Kasumi-1 (cell line): ENCODE measurements around the gene VMO1.

Experiments
- DNase-seq, 2 experiments: peaks; one replicate each; lab custom pipeline; 2025; lab: John Stamatoyannopoulos, UW

VMO1 gene

GRCh38 chr17:4800462-4801196 is 14.5 kb upstream of the VMO1 start:
- DNase-seq: no peak

DNA sequence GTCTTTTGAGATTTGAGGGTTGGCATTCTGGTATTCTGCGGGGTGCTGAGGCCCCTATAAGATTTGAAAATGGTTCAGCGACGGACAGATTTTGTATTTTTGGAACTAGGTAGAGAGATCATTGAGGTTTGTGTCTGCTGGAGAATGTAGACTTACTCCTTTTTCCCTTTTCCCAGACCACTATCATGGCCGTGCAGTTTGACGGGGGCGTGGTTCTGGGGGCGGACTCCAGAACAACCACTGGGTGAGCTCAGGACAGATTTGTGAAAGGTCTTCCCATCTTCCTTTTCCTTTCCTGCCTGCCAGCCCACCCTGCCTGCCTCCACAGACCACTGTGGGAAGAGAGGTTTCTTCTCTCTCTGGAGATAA is 10.4 kb upstream of the VMO1 start:
- peak in 1 of 2 experiments; percentile 3 for DNase-seq

- no peak for DNase-seq
Observed at GRCh38 chr17:4795168-4795567, 9.0 kb upstream of the VMO1 start.

DNA sequence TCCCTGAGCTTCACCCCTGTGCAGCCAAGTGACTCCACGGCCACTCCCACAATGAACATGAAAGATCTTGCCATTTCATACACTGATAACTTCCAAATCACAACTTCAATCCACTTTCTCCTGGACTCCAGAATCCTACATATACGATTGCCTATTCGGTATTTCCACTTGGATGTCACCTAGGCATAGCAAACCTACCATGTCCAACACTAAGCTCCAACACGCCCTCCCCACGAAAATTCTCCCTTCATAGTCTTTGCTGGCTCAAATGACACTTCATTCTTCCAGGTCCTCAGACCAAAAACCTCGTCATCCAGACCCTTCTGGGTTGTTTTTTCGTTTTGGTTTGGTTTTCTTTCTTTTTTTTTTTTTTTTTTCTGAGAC is 4.5 kb upstream of the VMO1 start:
- DNase-seq: no peak

DNA sequence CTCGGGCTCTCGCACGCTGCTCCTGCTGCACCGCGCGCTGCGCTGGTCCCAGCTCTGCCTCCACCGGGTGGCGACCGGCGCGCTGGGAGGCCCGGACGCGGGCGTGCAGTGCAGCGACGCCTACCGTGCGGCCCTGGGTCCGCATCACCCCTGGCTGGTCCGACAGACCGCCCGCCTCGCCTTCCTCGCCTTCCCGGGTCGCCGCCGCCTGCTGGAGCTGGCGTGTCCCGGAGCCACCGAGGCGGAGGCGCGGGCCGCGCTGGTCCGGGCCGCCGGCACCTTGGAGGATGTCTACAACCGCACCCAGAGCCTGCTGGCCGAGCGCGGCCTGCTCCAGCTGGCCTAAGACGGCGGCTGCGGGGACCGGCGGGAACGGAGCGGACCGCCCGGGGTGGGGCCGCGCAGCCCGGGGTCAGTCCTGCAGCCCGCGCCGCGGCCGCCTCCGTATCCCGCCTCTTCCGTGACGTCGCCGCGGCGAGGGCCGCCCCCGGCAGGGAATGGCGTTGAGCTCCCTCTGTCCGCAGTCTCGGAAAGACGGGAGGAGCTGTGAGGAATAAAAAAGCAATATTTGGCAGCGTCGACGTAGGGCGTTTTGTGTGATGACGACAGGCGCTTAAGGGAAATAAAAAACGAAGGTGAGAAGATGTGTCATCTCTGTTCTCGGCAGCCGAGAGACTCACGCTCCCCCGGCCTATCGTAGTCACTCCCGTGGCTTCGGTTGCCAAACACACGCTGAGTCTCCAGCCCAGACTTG is 4.0 kb upstream of the VMO1 start:
- peak; percentile 40 to 41 for DNase-seq

- peak in 1 of 2 experiments; percentile 38 for DNase-seq
Observed at GRCh38 chr17:4789701-4789950, 3.5 kb upstream of the VMO1 start.

GRCh38 chr17:4788807-4789700 is 2.9 kb upstream of the VMO1 start, which contains the start of gene GLTPD2:
GLTPD2 (plus strand) TSS chr17:4788964; CDS start chr17:4789012, 48 bp downstream.
- DNase-seq: no peak

DNA sequence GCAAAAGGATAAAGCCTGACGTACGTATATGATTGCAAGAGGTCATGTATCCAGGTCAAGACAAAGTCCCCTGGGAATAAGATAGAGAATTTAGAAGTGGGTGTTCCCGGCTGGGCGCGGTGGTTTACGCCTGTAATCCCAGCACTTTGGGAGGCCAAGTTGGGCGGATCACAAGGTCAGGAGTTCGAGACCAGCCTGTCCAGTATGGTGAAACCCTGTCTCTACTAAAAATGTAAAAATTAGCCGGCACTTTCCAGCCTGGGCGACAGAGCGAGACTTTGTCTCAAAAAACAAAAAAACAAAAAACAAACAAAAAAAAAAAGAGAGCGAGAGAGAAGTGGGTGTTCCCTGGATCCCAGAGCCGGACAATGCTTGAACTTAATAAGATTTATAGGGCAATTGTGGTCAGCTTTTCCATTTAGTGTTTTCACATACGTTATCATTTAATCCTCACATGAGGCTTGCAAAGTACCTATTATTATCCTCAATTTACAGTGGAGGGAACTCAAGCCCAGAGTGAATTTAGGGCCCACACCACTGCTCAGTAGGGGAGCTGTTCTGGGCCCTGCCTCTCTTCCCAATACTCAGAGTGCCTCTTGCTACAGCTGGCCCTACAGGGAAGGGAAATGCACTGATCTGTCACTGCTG is 2.1 kb upstream of the VMO1 start:
- DNase-seq: no peak

- no peak for DNase-seq
Observed at GRCh38 chr17:4786516-4786915, 352 bp upstream of the VMO1 start.

GRCh38 chr17:4785311-4786105 is 656 bp downstream of the VMO1 start:
- DNase-seq: no peak

GRCh38 chr17:4782652-4783051 is 3.5 kb downstream of the VMO1 start:
- DNase-seq: no peak

GRCh38 chr17:4780325-4780955 is 5.7 kb downstream of the VMO1 start:
- no peak for DNase-seq

DNA sequence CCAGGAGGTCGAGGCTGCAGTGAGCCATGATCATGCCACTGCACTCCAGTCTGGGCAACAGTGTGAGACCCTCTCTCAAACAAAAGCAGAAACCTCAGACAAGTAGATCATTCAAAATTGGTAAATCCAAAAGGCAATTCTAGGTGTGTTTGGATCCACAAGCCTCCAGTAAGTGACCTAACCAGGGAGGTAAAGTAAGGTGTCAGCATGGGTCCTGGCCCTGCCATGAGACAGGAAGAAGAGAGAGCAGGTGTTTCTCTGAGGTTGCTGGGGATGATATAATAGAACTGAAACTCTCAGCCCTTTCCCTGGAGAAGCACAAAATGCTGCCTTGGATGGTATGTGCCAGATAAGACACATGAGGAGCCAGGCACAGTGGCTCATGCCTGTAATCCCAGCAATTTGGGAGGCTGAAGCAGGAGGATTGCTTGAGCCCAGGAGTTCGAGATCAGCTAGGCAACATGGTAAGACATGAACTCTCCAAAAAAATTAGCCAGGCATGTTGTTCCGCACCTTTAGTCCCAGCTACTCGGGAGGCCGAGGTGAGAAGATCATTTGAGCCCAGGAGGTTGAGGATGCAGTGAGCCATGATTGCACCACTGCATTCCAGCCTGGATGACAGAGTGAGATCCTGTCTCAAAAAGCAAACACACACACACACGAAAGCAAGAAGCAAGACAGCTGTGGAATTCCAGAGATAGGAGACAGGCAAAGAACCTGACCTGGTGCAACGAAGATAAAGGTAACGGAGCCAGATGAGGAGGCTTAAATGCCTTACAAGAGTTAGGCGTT is 8.0 kb downstream of the VMO1 start:
- DNase-seq: no peak

DNA sequence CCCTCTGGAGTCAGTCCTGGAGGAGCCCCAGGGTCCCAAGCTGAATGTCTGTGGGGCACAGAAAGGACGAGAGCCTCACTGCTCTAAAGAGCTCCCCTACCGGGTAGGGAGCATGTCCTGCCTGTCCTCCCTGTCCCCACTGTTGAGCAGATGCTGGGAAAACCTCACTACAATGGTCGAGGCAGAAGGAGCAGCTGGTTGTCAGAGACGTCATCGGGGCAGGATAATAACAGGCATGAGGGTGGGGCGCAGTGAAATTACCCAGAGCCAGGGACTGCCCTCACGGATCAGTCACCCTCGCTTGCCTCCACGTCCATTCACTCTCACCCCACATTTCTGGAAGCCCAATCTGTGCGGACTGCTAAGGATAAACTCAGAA is 13.9 kb downstream of the VMO1 start:
- DNase-seq: no peak

GRCh38 chr17:4771519-4772234 is 14.5 kb downstream of the VMO1 start, which contains the start of gene TM4SF5:
TM4SF5 (plus strand) TSS chr17:4771886; CDS start chr17:4771923, 37 bp downstream.
- DNase-seq: no peak

DNA sequence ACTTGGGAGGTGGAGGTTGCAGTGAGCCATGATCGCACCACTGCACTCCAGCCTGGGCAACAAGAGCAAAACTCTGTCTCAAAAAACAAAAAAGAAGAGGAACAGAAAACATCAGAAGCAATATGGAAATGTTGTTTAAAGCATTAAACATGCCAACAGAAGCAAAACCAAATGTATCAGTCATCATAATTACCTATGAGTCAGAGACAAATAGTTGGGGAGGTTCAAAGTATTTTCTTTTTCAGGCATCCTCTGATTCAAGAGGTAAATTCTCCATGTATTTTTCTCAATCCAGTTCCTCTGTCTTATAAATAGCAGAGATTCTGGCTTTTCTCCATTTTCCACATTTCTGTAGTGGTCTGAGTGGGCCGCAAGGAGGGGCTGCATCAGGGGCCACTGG is 16.5 kb downstream of the VMO1 start:
- DNase-seq: no peak

DNA sequence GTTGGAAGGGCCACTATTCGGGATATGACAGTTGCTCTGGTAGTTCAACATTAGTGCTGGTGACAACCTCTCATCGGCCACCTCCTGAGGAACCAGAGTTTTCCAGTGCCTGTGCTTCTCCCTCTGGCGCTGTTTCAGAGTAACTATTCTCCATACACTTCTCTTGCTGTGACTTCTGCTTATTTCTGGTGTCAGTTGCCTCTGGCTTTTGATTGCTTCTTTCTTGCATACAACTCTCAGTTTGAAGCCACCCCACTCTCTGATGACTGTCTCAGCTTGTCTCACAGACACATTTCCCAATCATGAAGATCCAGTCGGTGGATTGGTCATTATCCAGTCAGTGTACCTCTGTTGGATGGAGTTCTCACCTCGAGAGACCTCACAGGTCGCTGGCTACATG is 17.9 kb downstream of the VMO1 start:
- DNase-seq: no peak

- no peak for DNase-seq
Observed at GRCh38 chr17:4766723-4767122, 19.4 kb downstream of the VMO1 start.

- no peak for DNase-seq
Observed at GRCh38 chr17:4766201-4766600, 20.0 kb downstream of the VMO1 start.
